ACC112 (cell line): ENCODE measurements around the gene ZNF593.

ENCODE experiments used
- H2AFZ ChIP-seq: fragments of 200-600 bp; sonication (generic); one replicate; pipeline ENCODE4 v1.6.0; 2017; ENCODE audit warnings: antibody characterized with exemption, low read length; ENCODE audit not compliant: unreplicated experiment
- H3K27ac ChIP-seq: fragments of 200-600 bp; sonication (generic); 2 replicates; pipeline ENCODE4 v1.5.1; 2014; ENCODE audit warnings: low read depth, mild to moderate bottlenecking, antibody characterized with exemption, low read length, moderate library complexity
- H3K27me3 ChIP-seq: fragments of 200-600 bp; sonication (generic); 2 replicates; pipeline ENCODE4 v1.6.1; 2014; ENCODE audit warnings: mild to moderate bottlenecking, antibody characterized with exemption, low read length, moderate library complexity, mixed read lengths; ENCODE audit not compliant: insufficient read depth
- H3K36me3 ChIP-seq: fragments of 200-600 bp; sonication (generic); 2 replicates; pipeline ENCODE4 v1.6.1; 2016; ENCODE audit warnings: mild to moderate bottlenecking, antibody characterized with exemption, low read length, moderate library complexity, mixed read lengths; ENCODE audit not compliant: insufficient read depth
- H3K4me1 ChIP-seq: fragments of 200-600 bp; sonication (generic); one replicate; pipeline ENCODE4 v1.6.1; 2016; ENCODE audit warnings: low read length, mixed read lengths; ENCODE audit not compliant: insufficient read depth, unreplicated experiment, control insufficient read depth
- H3K4me3 ChIP-seq: fragments of 200-600 bp; sonication (generic); 2 replicates; pipeline ENCODE4 v1.5.1; 2014; ENCODE audit warnings: mild to moderate bottlenecking, low read depth, low read length
- H3K79me2 ChIP-seq: fragments of 200-600 bp; sonication (generic); one replicate; pipeline ENCODE4 v1.6.0; 2016; ENCODE audit warnings: low read length; ENCODE audit not compliant: control insufficient read depth, unreplicated experiment, insufficient read depth

Gene ZNF593

DNA sequence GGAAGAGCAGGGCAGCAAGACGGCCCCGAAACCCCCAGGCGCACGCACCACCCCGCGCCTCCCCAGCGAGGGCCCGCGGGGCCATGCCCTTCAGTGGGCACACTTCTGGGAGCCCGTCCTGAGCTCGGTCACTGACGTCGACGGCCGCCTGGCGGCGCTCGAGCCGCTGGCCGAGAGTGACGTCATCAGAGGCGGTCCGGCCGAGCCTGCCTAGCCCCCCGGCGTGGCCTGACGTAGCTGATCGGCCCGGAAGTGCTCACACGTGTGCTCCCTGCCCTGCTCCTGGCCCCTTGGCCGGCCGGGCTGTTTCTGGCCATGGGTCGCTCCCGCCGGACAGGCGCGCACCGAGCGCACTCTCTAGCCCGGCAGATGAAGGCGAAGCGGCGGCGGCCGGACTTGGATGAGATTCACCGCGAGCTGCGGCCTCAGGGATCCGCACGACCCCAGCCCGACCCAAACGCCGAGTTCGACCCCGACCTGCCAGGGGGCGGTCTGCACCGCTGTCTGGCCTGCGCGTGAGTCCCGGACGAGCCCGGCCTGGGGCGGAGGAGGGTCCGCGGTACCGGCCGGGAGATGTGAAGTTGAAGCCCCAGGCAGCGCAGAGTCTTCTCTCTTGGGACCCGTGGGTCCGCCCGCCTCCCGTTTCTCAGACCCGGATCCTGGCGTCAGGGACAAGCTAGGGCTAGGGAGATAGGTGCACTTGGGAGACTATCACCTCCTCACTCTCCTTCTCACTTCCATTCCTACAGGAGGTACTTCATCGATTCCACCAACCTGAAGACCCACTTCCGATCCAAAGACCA lies at the start of gene ZNF593:
TSS of gene ZNF593 (plus strand) at position 240 of the 803 bp plus-strand sequence. CDS start at position 316, 76 bp downstream.
- Histone ChIP-seq H3K27ac (peak within 1 kb of the TSS; percentile 50; the same call in 1 of the 2 replicates), H3K79me2 (peaks cover 17% of the 10 kb centered on the region), H3K36me3 (no peaks in the 10 kb centered on the region), H3K4me3 (peak within 1 kb of the TSS; percentile 96), H2AFZ (peak within 1 kb of the TSS; percentile 95), H3K27me3 (no peaks in the 10 kb centered on the region), H3K4me1 (peaks cover 7% of the 10 kb centered on the region)

DNA sequence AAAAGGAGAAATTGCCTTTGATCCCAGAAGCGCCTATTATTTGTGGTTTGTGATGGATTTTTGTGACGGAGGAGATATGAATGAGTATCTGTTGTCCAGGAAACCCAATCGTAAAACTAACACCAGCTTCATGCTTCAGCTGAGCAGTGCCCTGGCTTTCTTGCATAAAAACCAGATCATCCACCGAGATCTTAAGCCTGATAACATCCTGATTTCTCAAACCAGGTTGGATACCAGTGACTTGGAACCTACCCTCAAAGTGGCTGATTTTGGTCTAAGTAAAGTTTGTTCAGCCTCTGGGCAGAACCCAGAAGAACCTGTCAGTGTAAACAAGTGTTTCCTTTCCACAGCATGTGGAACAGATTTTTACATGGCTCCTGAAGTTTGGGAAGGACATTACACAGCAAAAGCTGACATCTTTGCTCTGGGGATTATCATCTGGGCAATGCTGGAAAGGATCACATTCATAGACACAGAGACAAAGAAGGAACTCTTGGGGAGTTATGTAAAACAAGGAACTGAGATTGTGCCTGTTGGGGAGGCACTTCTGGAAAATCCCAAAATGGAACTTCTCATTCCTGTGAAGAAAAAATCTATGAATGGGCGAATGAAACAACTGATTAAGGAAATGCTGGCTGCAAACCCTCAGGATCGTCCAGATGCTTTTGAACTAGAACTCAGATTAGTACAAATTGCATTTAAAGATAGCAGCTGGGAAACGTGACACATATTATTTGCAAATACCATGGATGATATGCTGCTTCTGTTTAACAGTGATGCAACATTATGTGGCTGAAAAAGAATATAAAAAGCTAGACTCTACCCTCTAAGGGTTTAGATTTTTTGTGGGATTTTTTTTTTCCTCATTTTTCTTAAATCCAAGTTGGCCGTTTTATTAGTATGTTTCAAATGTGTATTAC lies 47.6 kb upstream of the ZNF593 start:
- Histone ChIP-seq H3K79me2 (no peaks in the 10 kb centered on the region), H3K4me3 (no peak overlapping the region), H3K4me1 (peaks cover 23% of the 10 kb centered on the region), H2AFZ (no peak overlapping the region), H3K36me3 (no peaks in the 10 kb centered on the region), H3K27me3 (no peaks in the 10 kb centered on the region), H3K27ac (peak overlapping the region; percentile 60; the same call in 1 of the 2 replicates)

DNA sequence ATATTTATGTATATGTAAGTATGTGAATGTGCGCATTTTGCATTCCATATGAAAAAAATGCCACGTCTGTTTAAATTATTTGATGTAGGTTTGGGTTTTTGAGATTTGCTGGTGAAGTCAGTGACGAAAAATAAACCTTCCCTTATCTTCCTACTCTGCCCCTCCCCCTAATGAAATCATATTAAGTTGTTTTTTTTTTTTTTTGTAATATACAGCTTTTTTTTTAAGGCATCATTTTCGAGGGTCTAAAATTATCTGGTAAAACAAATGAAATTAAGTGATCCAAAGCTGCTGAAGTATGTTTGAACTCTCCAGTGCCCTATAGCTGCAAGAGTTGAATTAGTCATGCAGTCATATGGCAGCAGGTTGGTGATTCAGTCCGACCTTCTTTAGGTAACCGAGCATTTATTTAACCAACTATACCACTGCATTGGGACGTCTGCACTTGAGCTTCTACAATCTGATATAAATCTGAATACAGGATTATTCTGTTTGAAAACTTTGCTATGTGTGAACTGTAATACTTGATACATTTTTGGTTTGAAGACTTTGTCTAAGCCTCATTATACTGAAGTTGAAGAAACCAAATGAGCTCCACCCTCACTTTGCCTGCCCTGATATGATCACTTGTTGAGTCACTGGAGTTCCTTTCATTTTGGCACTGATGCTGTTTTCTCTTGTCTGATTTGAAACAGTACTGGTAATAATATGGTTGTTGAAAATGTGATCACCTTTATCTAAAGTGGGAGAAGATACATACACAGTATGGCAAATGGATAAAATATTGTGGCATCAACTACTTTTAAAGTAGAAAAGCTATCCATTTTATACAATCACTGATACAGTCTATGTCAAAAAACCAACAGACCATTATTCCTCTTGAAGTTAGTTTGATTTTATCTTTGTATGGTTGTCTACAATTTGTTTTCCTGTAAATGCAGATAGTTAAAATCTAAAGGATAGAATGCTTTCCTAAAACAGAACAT lies 46.4 kb upstream of the ZNF593 start:
- Histone ChIP-seq H3K27me3 (no peaks in the 10 kb centered on the region), H3K4me3 (peak overlapping the region; percentile 51), H2AFZ (peak overlapping the region; percentile 18), H3K4me1 (peaks cover 23% of the 10 kb centered on the region), H3K36me3 (no peaks in the 10 kb centered on the region), H3K79me2 (no peaks in the 10 kb centered on the region), H3K27ac (peak overlapping the region; percentile 60)

DNA sequence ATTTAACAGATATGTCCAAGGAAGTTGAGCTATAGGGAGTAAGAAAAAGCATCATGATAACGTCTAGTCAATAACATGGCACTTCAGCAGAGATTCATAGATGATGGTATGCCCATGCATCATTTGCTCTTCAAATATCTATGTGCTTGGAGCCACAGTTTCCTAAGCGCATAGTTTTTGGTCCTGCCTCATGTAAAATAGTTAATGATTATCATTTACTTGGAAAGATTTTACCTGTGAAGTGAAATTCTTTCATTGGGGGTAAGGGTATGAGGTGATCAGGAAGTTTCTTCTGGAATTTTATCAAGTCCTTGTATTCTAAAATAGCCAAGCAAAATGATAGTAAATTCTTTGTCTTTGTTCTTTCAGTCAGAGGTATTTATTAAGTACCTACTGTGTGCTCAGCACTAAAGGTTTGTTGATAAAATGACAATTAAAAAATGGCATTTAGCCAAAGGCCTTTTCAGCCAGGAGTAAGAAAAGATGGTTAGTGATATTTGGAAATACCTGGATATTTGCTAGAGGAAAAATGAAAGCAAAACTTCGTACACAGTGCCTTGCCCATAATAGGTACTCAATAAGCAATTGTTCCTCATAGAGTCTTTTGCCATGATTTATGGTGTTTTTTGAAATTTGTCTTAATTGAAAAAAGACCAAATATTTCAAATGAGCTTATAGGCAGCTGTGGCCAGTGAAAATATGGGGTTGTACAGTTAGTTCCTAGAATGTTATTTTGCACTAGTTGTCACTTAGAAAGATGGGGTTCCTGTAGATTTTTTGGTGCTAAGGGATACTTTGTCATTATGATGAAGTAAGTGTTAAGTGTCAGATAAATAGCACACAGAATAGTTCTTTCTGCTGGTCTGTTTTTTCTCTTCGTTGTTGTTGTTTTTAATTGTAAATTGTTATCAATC lies 45.0 kb upstream of the ZNF593 start:
- Histone ChIP-seq H3K4me3 (no peak overlapping the region), H3K4me1 (peaks cover 23% of the 10 kb centered on the region), H2AFZ (no peak overlapping the region), H3K27me3 (no peaks in the 10 kb centered on the region), H3K79me2 (no peaks in the 10 kb centered on the region), H3K27ac (no peak overlapping the region), H3K36me3 (no peaks in the 10 kb centered on the region)

GRCh38 chr1:26125382-26125781 lies 44.3 kb upstream of the ZNF593 start:
- Histone ChIP-seq H3K27ac (no peak overlapping the region), H3K79me2 (no peaks in the 10 kb centered on the region), H2AFZ (no peak overlapping the region), H3K27me3 (no peaks in the 10 kb centered on the region), H3K4me1 (peaks cover 23% of the 10 kb centered on the region), H3K4me3 (no peak overlapping the region), H3K36me3 (no peaks in the 10 kb centered on the region)

DNA sequence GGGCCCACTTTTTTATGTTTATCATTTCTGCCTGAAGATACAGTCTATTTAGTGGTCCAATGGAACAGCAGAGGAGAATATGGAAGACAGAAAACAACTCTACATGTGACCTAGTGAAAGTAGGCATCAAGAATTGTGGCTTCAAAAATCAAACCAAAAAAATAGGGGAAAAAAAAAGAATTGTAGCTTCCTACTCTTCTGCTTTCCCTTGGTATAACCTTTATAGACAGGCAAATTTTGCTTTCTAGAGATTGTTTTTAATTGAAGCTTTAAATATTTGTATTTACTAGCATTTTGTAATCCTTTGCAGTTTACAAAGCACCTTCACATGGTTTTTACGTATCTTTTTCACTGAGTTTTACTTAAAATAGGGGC lies 43.8 kb upstream of the ZNF593 start:
- Histone ChIP-seq H3K4me1 (peaks cover 23% of the 10 kb centered on the region), H3K79me2 (no peaks in the 10 kb centered on the region), H3K27me3 (no peaks in the 10 kb centered on the region), H3K27ac (no peak overlapping the region), H3K4me3 (no peak overlapping the region), H2AFZ (no peak overlapping the region), H3K36me3 (no peaks in the 10 kb centered on the region)

DNA sequence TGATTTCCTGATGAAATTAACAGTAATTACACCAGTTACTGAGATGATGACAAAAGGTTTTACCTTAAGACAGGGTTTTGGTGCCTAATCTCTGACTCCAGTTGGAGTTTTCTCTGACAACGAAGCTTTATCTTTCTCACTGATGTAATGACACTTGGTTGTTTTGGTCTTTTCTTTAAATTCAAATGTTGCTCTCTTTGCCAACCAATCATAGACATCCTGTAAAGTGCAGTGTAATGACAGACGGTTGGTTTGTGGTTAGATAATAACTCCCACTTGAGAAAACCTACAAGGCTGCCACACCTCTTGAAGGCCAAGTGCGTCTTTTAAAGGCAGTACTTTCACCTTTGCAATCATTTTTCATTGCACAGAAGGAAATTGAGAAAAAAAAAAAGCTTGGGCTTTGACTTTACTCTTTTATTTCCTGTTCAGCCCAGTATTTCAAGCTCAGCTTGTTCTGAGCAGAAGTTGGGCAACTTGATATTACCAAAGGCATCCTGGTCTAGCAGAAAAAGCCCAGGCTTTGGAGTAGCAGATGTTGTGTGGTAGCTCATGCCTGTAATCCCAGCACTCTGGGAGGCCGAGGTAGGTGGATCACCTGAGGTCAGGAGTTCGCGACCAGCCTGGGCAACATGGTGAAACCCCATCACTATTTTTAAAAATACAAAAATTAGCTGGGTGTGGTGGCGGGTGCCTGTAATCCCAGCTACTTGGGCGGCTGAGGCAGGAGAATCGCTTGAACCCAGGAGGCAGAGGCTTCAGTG lies 43.2 kb upstream of the ZNF593 start:
- Histone ChIP-seq H3K79me2 (no peaks in the 10 kb centered on the region), H3K4me3 (no peak overlapping the region), H3K27ac (no peak overlapping the region), H3K27me3 (no peaks in the 10 kb centered on the region), H3K4me1 (peaks cover 23% of the 10 kb centered on the region), H3K36me3 (no peaks in the 10 kb centered on the region), H2AFZ (no peak overlapping the region)

- no peak overlapping the region for H2AFZ ChIP-seq
- H3K27me3 ChIP-seq: no peaks in the 10 kb centered on the region
- H3K36me3 ChIP-seq: no peaks in the 10 kb centered on the region
- H3K27ac ChIP-seq: no peak overlapping the region
- H3K4me1 ChIP-seq: peaks cover 16% of the 10 kb centered on the region
- no peaks in the 10 kb centered on the region for H3K79me2 ChIP-seq
- no peak overlapping the region for H3K4me3 ChIP-seq
Measured at GRCh38 chr1:26127235-26128163, 42.2 kb upstream of the ZNF593 start.
